Activated gamma-delta T cell (primary cell): ENCODE data around the gene NTN5.

Experiments used
- DNase-seq: peaks from one replicate; lab custom pipeline; 2025; lab: John Stamatoyannopoulos, UW

Gene NTN5

DNA sequence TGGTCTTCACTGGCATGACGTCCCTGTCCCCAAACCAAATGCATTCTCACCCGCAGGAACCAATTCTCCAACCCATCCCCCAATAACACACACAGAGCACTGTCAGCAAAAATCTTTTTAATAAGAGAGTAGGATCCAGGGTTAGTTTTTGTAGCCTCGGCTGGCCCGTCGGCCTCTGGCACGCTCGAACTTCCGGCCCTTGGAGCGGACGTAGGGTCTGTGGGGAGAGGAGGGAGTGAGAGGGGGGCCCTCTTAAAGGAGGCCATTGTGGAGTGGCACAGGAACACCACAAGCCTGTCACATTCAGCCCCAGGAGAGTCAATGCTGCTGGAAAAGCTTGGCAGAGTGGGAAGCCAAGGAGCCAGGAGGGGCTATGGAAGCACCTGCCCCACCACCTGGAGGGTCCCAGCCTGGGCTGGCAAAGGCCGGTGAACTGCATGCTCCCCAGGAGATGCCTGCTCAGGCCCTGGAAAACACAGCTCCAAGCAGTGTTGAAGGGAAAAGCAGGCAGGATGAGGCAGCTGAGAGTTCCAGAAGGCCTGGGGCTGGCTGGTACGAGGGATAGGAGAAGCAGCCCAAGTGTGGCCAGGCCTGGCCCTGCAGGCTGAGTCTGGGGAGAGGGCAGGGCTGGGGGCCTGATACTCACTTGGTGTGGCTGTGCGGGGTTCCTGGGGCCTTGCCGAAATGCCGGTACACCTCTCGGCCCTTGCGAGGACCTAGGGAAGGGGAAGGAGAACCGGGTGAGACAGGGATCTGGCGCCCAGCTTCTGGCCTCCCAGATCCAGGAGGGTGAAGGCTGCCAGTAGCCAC lies 57.4 kb downstream of the NTN5 start:
- no peak for DNase-seq

DNA sequence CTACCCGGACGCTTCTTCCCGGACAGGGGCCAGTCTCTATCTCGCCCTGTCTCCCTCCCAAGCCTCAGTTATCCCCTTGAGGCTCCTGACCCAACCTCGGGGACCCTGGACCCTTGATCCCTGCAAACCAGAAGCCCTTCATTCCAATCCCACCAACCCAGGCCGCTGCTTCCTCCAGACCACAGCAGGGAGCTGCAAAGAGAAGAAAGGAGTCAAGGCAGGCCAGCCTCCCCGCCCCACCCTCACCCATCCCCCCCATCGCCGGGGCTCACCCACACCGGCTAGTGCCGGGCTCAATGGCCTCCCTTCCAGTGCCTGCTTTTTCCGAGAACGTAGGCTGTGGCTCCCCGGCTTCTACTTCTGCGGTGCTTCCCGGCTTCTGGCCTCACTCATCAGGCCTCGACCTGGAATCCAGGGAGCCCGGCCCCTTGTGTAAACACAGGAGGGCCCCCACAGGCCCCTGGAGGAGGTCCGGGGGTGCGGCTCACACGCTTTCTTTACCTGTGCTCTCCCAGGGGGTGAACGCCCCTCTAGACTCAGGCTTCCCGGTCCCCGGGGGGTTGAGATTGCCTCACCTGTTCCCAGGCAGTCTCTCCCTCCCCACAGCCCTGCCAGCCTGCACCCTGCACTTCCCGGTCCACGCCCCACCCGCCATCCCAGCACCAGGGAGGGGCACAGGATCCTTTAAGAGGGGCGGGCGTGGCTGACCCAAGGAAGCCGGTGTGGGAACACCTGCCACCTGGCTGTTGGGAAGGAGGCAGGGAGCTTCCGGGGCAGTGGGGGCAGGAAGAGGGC lies 58.2 kb downstream of the NTN5 start, which contains the start of gene FAM83E:
FAM83E (minus strand) TSS at position 641 of the 795 bp plus-strand sequence. CDS start 1,704 bp downstream, outside the sequence.
- no peak for DNase-seq

GRCh38 chr19:48613852-48614435 lies 58.9 kb downstream of the NTN5 start:
- DNase-seq: no peak

- DNase-seq: no peak
These were observed 59.6 kb downstream of the NTN5 start for GRCh38 chr19:48613024-48613851.

GRCh38 chr19:48611872-48612271 lies 60.9 kb downstream of the NTN5 start:
- no peak for DNase-seq
